Body of pancreas (tissue), 4 donors: ENCODE measurements around the gene PTPRM.

Experiments
- POLR2A ChIP-seq, 3 donors: fragments of 450-650 bp; IDR thresholded peaks; one replicate each; pipeline ENCODE4 v1.6.1; 2016; ENCODE audit warnings: antibody characterized with exemption in 3 of 3, mild to moderate bottlenecking in 2 of 3
- TF ChIP-seq, protein P1 (sequence below), 7 experiments: fragments of 450-650 bp in 4 of 7; fragments of 200-600 bp in 3 of 7; sonication (generic) in 3 of 7; IDR thresholded peaks; one replicate each; pipeline ENCODE4 v1.5.1; 2016 to 2019; ENCODE audit warnings: antibody characterized with exemption in 7 of 7

DNA sequence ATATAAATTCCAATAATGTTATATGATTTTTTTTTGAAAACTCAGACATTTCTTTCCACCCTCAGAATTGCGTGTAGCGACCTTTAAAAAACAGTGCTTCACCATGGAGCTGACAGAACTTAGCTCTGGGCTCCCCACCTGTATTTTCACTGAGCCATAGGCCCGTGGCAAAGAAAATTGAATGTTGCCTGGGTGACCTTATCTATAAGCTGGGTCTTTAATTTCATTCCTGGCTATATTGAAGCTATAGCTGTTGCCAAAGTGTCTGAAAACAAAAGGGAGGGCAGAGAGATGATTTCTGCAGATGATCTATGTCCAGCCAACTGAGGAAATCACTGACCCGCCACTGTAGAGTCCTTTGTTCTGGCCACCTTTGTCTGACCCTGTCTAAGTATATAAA is 411.7 kb downstream of the PTPRM start:
- TF ChIP-seq, protein P1, sequence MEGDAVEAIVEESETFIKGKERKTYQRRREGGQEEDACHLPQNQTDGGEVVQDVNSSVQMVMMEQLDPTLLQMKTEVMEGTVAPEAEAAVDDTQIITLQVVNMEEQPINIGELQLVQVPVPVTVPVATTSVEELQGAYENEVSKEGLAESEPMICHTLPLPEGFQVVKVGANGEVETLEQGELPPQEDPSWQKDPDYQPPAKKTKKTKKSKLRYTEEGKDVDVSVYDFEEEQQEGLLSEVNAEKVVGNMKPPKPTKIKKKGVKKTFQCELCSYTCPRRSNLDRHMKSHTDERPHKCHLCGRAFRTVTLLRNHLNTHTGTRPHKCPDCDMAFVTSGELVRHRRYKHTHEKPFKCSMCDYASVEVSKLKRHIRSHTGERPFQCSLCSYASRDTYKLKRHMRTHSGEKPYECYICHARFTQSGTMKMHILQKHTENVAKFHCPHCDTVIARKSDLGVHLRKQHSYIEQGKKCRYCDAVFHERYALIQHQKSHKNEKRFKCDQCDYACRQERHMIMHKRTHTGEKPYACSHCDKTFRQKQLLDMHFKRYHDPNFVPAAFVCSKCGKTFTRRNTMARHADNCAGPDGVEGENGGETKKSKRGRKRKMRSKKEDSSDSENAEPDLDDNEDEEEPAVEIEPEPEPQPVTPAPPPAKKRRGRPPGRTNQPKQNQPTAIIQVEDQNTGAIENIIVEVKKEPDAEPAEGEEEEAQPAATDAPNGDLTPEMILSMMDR (IDR thresholded peaks at IDR 0.05): no peak
- no peak for TF ChIP-seq POLR2A (IDR thresholded peaks at IDR 0.05)
